GM20000 (cell line): ENCODE data around the gene SLC9A3.

Experiments
- DNase-seq: peaks from one replicate; pipeline ENCODE4 v3.0.0; 2012; ENCODE audit warnings: low spot score
- CTCF ChIP-seq: IDR thresholded peaks from 2 replicates; pipeline ENCODE4 v1.5.1; 2012; ENCODE audit warnings: mild to moderate bottlenecking, control low read depth; ENCODE audit errors: extremely low read depth, missing control alignments

The SLC9A3 gene

DNA sequence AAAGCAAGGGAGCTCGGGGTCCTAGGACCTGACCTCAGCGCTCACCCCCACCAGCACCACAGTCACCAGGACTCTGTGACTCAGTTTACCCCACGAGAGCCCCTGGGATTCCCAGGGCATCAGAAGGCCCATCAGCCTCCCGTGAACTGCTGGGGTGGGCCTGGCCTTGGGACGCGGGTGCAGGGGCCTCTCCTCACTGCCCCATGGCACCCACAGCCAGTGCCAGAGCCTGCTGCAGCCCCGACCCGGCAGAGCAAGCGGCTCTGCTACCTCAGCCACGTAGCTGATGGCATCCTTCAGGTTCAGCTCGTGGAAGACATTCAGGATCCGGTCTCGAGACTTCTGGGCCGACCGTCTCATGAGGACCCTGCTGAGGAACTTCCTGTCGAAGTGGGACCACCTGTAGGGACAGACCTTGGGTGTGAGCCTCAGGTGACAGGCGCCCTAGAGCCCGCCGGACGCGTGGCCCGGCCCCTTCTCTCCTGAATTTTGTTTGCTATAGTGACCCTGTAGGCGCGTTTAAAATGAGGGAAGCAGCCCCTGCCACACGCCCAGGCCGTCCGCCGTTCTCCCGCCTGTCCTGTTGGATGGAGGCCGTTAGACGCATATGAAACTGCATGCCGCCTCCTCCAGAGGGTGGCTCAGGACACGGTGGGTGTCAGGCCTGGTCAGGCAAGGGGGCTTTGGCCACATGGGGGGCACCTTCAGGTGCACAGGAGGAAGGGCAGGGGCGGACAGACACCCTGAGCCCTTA, 44.5 kb downstream of the SLC9A3 start:
- no peak for TF ChIP-seq CTCF
- DNase-seq: no peak

- no peak for DNase-seq
- no peak for TF ChIP-seq CTCF
Observed at GRCh38 chr5:478982-479535, 45.2 kb downstream of the SLC9A3 start.

GRCh38 chr5:478369-478981, 45.8 kb downstream of the SLC9A3 start:
- no peak for DNase-seq
- no peak for TF ChIP-seq CTCF

DNA sequence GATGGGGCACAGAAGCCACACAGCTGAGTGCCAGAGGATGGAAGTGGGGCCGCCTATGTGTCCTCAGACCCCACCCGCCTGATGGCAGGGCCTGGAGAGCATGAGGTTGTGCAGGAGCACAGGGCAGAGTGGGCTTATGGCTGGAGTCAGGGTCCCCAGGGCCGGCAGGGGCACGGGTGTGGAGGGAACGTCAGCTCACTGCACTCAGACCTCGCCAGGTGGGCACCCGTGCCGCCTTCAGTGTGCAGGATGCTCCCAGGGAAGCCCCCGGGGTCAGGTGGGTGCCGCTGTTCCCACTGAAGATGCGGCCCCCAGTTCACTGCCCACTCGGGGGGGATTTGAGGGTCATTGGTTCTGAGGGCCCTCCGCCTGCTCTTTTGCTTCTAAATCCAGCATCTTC, 46.4 kb downstream of the SLC9A3 start:
- TF ChIP-seq CTCF: no peak
- DNase-seq: no peak

DNA sequence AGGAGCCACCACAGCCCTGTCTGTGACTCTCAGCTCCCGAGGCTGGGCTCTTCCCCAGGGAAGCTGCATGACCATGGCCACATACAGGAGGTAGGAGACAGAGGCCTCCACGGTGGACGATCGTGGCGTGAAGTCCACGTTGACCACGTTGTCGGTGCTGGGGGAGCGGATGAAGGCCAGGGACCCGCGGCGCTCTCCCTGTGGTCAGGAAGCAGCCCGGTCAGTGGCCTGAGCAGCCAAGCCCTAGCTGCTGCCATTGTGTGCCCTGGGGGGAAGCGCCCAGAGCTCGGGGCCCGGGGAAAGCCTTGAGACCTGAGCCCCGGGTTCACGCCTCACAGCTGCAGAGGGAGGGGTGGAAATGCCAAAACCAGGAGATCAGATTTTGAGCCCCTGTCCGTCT, 47.0 kb downstream of the SLC9A3 start:
- no peak for TF ChIP-seq CTCF
- no peak for DNase-seq

- no peak for TF ChIP-seq CTCF
- DNase-seq: no peak
Observed at GRCh38 chr5:476814-477175, 47.5 kb downstream of the SLC9A3 start.

DNA sequence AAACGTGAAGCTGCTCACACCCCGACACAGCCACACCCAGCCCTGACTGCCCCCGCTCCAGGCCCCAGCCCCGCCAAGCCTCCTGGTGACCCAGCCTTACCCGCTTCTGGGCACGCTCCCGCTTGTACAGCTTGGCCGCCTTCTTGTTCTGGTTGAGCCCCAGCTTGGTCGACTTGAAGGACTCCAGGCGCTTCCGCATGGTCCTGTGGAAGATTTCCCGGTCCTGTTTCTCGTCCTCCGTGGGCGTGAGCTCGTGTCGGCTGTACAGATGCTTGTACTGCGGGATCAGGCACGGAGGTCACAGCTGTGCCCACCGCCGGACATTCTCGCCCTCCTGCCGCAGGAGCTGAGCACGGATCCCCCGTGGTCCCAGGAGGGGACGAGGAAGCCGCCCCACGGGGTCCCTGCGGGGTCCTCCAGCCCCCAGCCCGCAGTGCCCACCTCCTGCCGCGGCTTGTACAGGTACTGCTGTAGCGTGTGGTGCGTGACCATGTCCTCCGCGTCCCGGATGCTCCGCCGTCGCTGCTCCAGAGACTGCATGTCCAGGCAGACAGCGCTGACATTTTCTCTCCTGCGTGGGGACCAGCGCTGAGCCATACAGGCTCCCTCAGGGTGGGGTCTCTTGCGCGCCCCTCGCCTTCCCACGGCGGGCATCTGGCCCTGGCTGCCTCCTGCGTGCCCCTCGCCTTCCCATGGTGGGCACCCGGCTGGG, 48.0 kb downstream of the SLC9A3 start:
- TF ChIP-seq CTCF: no peak
- DNase-seq: no peak
